NT2/D1 (cell line): Measurements from ENCODE around the gene RUNX1.

Experiments used
- SUZ12 ChIP-seq: IDR thresholded peaks from 2 replicates; pipeline ENCODE4 v1.6.1; 2011; ENCODE audit not compliant: insufficient read length, insufficient read depth; ENCODE audit errors: extremely low read depth
- YY1 ChIP-seq: IDR thresholded peaks from 2 replicates; pipeline ENCODE4 v1.6.1; 2011; ENCODE audit not compliant: insufficient read length, insufficient read depth
- ZNF274 ChIP-seq: IDR thresholded peaks from 2 replicates; pipeline ENCODE4 v1.6.1; 2011; ENCODE audit warnings: mild to moderate bottlenecking, low read depth, low read length

DNA sequence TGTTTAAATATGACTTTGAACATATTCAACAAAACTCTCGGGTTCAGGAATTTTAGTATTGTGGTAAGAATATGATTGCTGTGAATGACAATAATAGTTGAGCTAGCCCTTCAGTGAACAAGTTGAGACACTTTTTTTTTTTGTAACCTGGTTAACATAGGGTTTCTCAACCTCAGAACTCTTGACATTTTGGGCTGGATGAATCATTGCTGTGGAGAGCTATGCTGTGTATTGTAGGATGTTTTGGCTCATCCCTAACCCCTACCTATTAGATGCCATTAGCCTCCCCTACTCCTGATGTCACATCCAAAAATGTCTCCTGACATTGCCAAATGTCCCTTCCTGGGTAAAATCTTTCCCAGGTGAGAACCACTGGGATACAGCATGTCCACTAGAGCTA, 113.7 kb downstream of the RUNX1 start:
- TF ChIP-seq ZNF274 (no peak), YY1 (no peak), SUZ12 (no peak)
